GM18868 (cell line): Measurements from ENCODE around the gene IL5RA.

Experiments
- ATAC-seq: cut with Tn5 transposase; IDR thresholded peaks from one replicate; pipeline ENCODE4 v1.9.1; 2021; ENCODE audit warnings: mild to moderate bottlenecking, moderate library complexity; ENCODE audit not compliant: unreplicated experiment

The IL5RA gene, protein sequence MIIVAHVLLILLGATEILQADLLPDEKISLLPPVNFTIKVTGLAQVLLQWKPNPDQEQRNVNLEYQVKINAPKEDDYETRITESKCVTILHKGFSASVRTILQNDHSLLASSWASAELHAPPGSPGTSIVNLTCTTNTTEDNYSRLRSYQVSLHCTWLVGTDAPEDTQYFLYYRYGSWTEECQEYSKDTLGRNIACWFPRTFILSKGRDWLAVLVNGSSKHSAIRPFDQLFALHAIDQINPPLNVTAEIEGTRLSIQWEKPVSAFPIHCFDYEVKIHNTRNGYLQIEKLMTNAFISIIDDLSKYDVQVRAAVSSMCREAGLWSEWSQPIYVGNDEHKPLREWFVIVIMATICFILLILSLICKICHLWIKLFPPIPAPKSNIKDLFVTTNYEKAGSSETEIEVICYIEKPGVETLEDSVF

DNA sequence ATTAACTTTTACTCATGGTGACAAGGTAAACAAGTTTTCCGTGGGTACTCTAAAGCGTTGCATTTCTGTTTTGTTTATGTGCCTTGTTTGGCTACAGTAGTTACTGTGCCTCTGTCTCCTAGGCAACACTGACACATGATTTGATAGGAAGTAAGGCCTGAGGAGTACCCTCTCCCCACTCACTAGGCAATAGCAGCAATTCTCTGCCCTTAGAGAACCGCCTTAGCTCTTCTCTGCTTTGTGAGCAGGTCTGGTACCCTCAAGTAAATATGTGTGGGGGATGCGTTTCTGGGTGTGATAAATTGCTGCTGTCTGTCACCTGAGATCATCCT is at the start of gene IL5RA:
TSS of gene IL5RA (minus strand) at position 76 of the 332 bp plus-strand sequence. CDS start 5,390 bp downstream, outside the sequence.
- peak; percentile 50 for ATAC-seq

DNA sequence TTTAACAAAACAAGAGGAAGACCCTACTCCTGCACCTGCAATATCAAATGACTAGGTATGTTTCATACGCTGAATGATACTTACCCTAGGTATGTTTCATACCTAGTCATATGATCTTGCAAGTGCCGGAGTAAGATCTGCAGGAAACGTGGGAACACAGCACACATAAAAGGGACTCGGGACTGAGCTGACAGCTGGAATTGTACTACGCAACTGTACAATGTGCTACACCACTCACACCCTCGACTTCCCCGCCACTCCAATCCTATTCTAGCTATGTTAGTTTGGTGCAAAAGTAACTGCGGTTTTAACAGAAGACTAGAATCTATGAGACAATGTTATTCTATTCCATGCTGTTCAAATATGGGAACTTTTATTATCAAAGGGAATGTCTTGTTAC is 47.3 kb upstream of the IL5RA start:
- ATAC-seq = no peak

DNA sequence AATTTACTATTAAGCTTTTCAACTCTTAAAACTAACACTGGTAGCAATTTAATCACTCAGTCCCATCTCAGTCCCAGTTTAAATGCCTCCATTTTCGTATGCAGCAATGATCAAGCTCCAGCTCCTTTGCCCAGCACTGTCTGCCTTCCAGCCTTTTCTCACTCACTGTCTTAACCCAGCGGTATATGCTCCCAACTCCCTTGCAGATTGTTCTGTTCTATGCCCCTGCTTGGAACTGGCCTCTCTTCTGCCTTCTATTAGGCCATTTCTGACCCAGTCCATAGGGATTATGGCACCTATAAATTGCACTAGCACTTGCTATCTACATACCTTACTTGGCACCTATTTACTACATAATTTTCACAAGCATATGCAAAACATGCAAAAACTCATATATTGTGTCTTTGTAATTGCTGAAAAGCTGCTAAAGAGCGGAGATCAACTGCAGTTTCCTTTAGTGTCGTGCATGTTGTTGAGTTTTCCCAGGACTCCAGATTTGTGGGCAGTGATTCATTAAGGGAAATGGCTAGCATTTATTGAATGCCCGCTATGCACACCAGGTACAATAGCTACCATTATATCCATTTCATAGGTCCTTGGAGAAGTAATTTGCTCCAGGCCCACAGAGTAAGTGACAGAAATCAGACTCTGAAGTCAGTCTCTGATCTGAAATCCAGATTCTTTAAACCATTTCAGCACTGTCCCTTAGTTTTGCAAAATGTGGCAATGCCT is 44.9 kb upstream of the IL5RA start:
- ATAC-seq = no peak

DNA sequence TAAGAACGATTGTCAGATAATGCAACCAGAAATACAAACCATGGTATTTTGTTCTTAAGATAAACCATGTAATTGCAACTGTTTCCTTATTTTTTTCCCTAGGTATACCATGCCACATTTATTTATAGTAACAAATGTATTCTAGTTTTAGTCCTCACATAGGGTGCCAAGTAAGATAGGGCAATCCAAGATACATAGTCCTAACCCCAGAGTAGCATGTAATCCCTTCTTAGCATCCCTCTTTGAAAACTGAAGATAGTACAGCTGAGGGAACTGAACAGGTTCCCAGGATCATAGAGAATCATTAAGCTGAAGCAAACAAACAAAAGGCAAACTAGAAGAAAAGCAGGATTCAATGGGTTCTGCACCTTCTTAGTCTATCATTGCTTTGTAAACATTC is 41.3 kb upstream of the IL5RA start:
- no peak for ATAC-seq

DNA sequence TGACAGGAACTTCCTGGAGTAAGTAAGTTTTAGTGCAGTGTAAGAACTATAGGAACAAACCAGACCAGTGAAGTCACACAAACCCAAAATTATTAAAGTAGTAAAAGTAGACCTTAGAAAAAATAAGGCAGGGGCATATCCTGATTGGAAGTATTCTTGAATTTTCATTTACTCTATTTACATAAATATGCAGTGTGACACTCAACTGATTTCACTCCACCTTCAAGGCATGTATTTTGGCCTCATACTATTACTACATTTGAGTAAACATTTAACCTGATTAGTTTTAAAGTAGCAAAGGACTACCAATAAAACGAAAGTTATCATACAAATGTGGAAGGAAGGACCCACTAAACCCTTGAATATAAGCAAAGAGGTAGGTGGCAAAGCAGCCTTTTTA is 39.4 kb upstream of the IL5RA start:
- ATAC-seq = no peak

DNA sequence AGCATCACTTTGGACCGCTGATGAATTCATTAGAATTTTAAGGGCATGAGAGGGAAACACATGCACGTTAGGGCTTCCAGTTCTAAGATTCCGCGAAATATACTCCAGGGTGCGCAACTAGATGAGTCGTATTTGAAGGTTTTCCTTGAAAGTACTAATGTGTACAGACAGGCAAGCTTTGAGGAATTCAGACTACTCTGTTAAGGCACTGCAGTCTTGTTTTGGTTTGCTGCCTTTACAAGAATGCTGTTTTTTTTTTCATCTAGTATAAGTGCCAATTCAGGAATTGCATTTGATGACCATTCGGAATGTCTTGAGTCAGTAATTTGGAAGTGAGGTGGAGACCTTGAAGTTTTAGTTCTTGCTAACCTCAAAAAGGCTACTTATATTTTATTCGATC is 35.7 kb upstream of the IL5RA start:
- no peak for ATAC-seq

DNA sequence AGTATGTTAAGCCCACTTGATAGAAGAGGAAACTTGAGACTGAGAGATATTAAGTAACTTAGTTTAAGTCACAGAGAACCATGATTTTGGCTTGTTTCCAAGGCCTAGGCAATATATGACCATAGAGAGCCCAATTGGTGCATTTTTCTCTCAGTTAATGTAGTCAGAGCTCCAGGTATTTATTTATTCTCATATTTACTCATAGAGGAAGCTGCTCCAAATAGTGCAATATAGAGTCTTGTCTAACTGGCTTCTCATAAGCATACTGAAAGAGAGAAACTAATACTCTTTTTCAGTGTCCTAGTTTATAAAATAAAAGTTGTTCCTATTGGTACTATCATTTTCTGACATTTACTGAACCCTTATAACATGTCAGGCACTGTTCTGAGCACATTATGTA is 31.8 kb upstream of the IL5RA start:
- ATAC-seq = peak; percentile 49

DNA sequence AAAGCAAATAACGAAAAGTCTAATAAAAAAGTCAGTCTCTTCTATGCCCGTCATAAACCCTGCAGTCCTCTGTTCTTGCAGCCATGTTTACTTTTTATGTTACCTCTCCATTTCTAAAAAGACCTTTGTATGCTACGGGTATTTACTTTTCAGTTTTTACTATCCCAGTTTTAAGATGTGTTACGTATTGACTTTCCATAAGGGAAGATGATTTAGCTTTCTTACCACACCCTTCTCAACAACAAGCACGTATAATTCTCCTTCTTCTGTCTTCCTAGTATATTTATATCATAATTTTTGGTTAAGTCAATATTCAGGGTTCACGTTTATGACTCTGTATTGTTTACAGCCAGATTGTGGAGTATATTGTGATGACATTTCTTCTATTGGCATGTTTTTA is 27.4 kb upstream of the IL5RA start:
- no peak for ATAC-seq

DNA sequence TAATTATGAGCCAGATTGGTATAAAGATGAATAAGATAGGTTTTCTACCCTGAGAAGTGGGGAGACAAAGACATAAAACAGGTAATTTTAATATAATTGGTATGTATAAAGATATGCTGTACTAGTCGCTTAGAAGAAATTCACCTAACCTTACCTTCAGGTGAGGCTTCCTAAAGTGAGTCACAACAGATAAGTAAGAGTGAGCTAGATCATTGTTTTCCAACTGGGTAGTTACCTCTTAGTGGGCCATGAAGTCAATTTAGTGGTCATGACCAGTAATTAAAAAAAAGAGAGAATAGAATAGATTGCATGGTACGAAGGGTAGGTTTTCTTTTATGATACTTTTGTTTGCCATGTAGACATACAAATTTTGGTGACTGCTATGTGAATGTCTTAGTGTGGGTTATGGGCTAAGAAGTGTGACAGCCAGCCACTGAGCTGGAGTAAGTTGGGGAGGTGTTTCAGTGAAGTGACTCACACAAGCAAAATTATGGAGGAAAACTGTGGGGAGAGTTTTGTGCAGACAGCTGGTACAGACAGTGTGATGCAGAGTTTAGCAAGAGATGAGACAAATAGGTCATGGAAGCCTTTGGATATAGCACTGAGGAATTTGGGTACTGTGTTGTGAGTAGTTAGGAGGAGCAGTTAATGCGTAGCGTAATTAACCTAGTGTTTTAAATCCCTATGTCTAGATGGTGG is 24.7 kb upstream of the IL5RA start:
- no peak for ATAC-seq

DNA sequence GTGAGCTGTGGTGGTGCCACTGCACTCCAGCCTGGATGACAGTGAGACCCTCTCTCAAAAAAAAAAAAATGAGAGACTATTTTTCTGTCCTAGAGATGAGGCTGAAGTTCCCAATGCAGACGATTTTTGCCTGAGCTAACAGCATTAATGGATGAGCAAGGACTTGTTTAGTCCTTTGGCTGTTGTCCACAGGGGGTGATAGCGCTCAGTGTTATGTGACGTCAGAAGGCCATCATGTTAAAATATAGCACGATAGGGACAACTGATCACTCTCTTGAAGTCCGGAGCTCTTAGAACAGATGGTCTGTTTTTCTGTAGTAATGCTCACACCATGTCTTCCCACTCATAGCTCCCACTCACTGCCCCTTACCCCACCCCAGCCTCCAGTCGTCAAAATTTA is 23.3 kb upstream of the IL5RA start:
- no peak for ATAC-seq

DNA sequence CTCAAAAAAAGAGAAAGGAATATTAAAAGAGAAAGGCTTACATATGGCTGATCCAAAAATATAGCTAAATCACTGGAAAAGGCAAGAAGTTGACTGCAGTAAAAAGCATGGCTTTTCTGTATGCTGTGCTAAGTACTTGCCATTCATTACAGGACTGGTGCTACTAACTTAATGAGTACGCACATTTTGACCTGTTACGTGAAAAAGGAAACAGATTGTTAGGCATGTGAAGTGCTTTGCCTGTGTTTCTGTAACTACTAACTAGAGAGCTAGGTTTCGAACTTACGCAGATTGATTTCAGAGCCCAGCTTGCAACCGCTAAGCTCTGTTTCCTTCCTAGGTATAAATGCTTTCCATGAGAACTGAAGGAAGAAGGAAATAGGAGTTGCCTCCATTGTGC is 19.4 kb upstream of the IL5RA start:
- no peak for ATAC-seq

DNA sequence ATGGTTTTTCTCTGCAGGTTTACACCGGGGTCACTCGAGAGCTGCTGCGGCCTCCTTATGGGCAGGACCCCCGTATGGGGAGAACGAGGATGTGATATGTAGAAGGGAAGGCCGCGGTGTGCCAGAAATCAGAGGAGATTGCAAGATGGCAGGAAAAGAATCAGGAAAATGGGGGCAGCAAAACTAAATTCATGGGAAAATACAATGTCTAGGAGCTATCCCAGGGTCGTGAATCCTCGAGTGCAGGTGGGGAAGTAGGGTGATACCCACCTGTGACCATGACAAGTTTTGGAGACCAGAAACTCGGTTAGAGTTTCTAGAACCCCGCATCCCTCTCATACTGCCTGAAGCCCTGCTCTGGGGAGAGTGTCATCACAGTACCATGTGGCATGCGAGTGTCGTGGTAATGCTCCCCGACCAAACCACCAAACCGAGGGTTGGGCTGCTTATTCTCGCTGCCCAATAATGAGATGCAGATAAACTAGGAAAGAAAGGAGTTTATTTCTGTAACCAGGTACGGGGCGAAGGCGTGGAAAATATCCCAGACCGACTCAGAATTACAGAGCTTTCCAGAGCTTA is 17.3 kb upstream of the IL5RA start:
- peak; percentile 15 for ATAC-seq

DNA sequence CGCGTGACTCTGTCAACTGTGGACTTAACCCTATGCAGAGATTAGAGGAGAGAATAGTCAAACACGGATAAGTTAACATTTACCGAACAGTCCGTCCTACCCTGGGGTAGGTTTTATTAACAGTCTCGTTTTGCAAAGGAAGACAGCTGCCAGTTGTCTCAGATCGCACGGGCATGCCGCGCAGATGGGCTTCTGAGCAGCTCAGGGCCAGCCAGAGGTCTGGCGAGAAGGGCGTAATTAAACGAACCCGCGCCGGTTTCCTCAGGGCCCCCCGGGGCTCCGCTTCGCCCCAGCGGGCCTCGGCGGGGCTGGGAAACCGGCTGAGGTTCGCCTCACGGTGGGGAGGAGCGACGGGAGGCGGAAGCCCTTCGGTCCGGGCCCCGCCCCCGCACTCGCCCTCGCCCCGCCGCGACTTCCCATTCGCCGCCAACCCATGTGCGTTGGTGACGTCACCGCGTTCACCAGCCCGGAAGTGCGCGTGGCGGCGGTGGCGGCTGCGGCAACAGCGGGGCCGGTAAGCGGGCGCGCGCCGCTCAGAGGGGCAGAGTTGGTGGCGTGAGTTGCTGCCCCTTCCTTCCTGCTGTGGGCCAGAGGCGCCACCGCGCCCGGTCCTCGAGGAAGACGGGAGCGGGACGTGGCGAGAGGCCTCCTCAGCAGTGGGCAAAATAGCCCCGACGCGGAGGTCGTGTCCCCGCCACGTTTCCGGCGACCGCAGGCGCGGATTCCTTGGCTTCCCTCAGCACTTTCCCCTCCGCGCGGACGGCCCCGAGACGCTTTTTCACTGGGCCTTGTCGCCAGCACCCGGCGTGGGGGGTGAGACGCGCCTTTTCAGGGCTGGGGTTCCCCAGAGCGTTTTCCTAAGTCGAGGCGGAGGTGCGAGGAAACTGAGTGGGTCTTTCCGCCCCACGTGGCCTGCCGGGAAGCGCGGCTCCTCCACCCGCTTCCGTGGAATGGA is 16.6 kb upstream of the IL5RA start, which contains the start of gene TRNT1:
TSS of gene TRNT1 (plus strand) at position 464 of the 955 bp plus-strand sequence. CDS start 2,101 bp downstream, outside the sequence.
- ATAC-seq = peak; percentile 96

DNA sequence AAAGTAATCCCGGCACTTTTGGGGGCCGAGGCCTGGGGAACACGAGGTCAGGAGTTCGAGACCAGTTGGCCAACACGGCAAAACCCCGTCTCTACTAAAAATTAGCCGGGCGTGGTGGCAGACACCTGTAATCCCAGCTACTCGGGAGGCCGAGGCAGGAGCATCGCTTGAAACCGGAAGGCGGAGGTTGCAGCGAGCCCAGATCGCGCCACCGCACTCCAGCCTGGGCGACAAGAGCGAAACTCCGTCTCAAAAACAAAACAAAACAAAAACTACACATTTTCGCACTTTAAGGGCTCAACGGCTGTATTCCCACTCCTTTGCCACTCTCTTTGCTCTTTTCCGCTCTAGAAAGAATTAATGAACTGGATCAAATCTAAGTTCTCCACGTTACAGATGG is 15.8 kb upstream of the IL5RA start:
- ATAC-seq = no peak

DNA sequence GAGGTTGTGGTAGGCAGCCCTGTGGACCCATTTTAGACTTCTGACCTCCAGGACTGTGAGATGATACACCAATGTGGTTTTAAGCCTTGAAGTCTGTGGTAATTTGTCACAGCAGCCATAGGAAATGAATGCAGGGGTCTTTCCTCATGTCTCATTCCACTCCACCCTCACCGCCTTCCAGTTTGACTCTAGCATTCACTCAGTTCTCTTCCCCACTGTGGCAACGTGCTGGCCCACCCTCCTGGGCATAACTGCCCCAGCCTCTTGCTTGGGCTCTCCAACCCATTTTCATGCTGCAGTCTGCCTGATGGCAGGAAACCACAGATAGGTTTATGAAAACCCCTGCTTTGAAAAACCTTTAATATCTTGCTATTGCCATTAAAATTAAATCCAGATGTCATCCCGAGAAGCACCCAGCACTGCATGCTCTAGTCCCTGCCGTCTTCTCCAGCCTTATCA is 9.2 kb upstream of the IL5RA start:
- ATAC-seq = peak; percentile 37

DNA sequence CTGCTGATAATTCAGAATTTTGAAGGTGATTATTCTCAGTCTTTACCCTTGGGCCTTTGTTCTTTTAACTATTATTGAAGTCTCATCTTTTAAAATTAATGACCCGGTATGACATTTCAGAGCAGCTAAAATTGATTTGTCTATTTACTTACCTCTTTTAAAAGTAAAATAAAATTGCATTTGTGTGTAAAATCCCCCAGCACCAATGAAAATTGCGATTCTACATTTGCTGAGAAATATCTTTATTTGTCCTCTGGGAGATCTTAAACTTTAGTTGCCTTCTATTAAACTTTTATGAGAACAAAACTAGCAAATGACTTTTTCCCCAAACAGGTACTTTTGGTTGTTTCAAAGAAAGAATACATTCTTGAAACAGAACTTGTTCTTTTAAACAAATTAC is 7.5 kb upstream of the IL5RA start:
- ATAC-seq = no peak

DNA sequence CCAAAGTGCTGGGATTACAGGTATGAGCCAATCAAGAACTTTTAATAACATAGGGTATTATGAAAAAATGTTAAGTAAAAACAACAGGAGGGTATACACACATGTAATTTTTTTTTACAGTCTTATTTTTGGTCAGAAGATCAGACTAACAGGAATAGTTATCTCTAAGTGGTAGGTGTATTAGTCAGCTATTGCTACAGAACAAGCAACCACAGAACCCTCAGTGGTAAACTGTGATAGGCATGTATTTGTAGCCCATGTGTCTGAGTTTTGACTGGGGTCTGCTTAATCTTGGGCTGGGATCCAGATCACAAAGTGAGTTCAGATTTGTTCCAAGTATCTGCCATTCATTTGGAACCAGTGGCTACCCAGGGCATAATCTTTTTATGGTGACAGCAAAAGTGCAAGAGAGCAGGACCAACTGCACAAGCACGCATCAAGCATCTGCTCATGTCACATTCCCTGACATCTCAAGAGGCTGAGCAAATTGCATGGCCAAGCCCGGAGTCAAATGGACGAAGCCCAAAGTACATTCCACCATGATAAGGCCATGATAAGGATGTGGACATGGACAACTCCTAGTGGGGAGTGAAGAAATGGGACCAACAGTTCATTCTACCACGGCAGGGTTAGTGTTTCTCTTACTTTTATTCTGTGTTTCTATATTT is 3.0 kb upstream of the IL5RA start:
- no peak for ATAC-seq

DNA sequence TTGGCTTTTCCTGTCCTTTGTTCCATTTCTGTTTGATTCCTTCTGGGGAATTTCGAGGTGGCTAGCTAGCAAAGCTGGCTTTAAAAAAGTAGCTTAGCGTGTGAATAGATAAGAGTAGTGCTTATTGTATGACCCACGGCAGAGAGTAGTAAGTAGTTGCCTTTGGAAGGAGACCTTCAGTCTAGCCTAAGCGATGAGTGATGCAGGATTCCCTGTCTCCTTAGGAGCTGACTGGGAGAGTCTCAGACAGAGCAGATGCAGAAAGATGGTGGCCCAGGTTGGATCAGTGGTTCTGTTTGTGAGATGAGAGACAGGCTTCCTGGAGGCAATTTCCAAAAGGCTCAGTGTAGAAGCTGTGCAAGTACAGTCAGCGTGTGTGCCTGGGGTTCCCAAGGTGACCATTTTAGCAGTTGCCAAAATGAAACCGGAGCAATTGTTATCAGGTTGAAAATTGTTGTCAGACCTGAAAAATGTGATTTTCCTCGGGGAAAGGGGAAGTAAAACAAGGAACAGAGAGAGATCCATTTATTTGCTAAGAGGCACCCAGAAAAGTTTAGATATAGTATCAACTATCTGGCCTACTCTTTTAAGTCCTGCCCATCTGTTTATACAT is 681 bp upstream of the IL5RA start:
- ATAC-seq = peak; percentile 26
